ENCODE measurements around the gene LYST. TPM values are rescaled to one million over a fixed set of nuclear protein-coding genes. Genes with fewer than 3 reads are reported as not detected.

The LYST gene
- 3.6 to 5.5 TPM (median 4.6 TPM) in 5 replicates for total RNA-seq (2022; extraction: Qiagen RNA extraction; ENCODE audit: low read depth)

GRCh38 chr1:235866205-235866912 is at the start of gene LYST:
TSS of gene LYST (minus strand) at chr1:235866906. CDS start at chr1:235830417, 36,489 bp downstream.

GRCh38 chr1:235649368-235650163 is 217.1 kb downstream of the LYST start, which contains the start of gene GNG4:
TSS of gene GNG4 (minus strand) at chr1:235649784. CDS start at chr1:235583838, 65,946 bp downstream.

Other genes starting within 250 kb of the LYST start
- 12.2 to 15.2 TPM (median 13.5 TPM) in 5 replicates for gene GNG4, start 217.1 kb downstream of the LYST start, total RNA-seq (2022; extraction: Qiagen RNA extraction; ENCODE audit: low read depth)
- 5.5 to 9.8 TPM (median 8.2 TPM) in 5 replicates for gene NID1, start 198.2 kb upstream of the LYST start, total RNA-seq (2022; extraction: Qiagen RNA extraction; ENCODE audit: low read depth)